Measurements from ENCODE around the gene DCLK1. TPM values are rescaled to one million over a fixed set of nuclear protein-coding genes. Genes with fewer than 3 reads are reported as not detected.
A peak's percentile ranks its signal among the peaks of the same experiment; 100 is the strongest.

DCLK1 gene
- total and polyA plus RNA-seq, 2 donors (not counting 1 experiment from before 2014, with no cell fraction given) = 0.56 to 6.3 TPM

DNA sequence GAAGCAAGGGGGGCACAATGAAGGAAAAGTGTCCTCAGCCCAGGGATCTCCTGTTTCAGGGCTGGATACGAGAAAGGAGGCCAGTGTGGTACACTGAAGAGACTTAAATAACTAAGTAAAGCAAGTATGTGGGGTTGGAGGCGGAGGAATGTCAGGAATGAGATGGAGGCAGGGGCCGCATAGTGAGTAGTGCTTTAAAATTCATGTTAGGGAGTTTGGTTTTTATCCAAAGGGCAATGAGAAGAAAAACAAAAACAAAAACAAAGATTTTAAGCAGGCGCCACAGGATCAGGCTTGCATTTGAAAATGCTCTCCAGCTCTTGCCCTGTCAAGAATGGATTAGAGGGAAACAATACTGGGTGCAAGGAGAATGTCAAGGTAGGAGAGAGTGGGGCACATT, 273.4 kb downstream of the DCLK1 start:
- no peak overlapping the region for H3K27ac ChIP-seq (ENCODE audit: insufficient read depth, low read length)
- H3K9me3 ChIP-seq (ENCODE audit: control insufficient read depth, insufficient read depth, low read depth, low read length) = no peaks in the 10 kb centered on the region
- no peaks in the 10 kb centered on the region for H3K27me3 ChIP-seq (ENCODE audit: control insufficient read depth, insufficient read depth, low read length)
- H3K4me1 ChIP-seq (ENCODE audit: control insufficient read depth, extremely low read depth, insufficient read depth, low read length) = no peaks in the 10 kb centered on the region
- H4K20me1 ChIP-seq (ENCODE audit: control insufficient read depth, extremely low read depth, insufficient read depth, low read length) = no peaks in the 10 kb centered on the region
- no peaks in the 10 kb centered on the region for H3K79me2 ChIP-seq (ENCODE audit: control insufficient read depth, insufficient read depth, low read length)
- H3K4me2 ChIP-seq (ENCODE audit: extremely low read depth, insufficient read depth, low read length) = no peak overlapping the region
- H3K36me3 ChIP-seq (ENCODE audit: control insufficient read depth, insufficient read depth, low read length) = no peaks in the 10 kb centered on the region
- H3K9ac ChIP-seq (ENCODE audit: insufficient read depth, low read length) = no peak overlapping the region
- peak in 1 of 2 donors; percentile 84 for DNase-seq (ENCODE audit: low read depth in 2 of 2)
- TF ChIP-seq EZH2 (IDR thresholded peaks at IDR 0.05; ENCODE audit: low read length, missing control alignments) = no peak
- TF ChIP-seq CTCF (conservative IDR thresholded peaks at IDR 0.05 in 1 of 2, IDR thresholded peaks at IDR 0.05 in 1 of 2; ENCODE audit: low read depth in 1 of 2, low read length in 2 of 2) = no peak
- H3K4me3 ChIP-seq (replicated peaks in 1 of 4; ENCODE audit: control extremely low read depth in 1 of 4, insufficient read depth in 1 of 4, low read depth in 3 of 4, low read length in 4 of 4) = no peak overlapping the region
- no peak overlapping the region for H2AFZ ChIP-seq (ENCODE audit: low read length)

GRCh38 chr13:35856721-35857364, 274.3 kb downstream of the DCLK1 start:
- TF ChIP-seq EZH2 (IDR thresholded peaks at IDR 0.05; ENCODE audit: low read length, missing control alignments) (no peak), CTCF (conservative IDR thresholded peaks at IDR 0.05 in 1 of 2, IDR thresholded peaks at IDR 0.05 in 1 of 2; ENCODE audit: low read depth in 1 of 2, low read length in 2 of 2) (no peak)
- no peaks in the 10 kb centered on the region for H3K36me3 ChIP-seq (ENCODE audit: control insufficient read depth, insufficient read depth, low read length)
- H3K9ac ChIP-seq (ENCODE audit: insufficient read depth, low read length) = no peak overlapping the region
- H3K27ac ChIP-seq (ENCODE audit: insufficient read depth, low read length) = no peak overlapping the region
- no peaks in the 10 kb centered on the region for H3K4me1 ChIP-seq (ENCODE audit: control insufficient read depth, extremely low read depth, insufficient read depth, low read length)
- no peaks in the 10 kb centered on the region for H3K9me3 ChIP-seq (ENCODE audit: control insufficient read depth, insufficient read depth, low read depth, low read length)
- H3K4me2 ChIP-seq (ENCODE audit: extremely low read depth, insufficient read depth, low read length) = no peak overlapping the region
- H3K4me3 ChIP-seq (replicated peaks in 1 of 4; ENCODE audit: control extremely low read depth in 1 of 4, insufficient read depth in 1 of 4, low read depth in 3 of 4, low read length in 4 of 4) = no peak overlapping the region
- H3K27me3 ChIP-seq (ENCODE audit: control insufficient read depth, insufficient read depth, low read length) = no peaks in the 10 kb centered on the region
- no peak overlapping the region for H2AFZ ChIP-seq (ENCODE audit: low read length)
- DNase-seq (ENCODE audit: low read depth in 2 of 2) = no peak
- H3K79me2 ChIP-seq (ENCODE audit: control insufficient read depth, insufficient read depth, low read length) = no peaks in the 10 kb centered on the region
- H4K20me1 ChIP-seq (ENCODE audit: control insufficient read depth, extremely low read depth, insufficient read depth, low read length) = no peaks in the 10 kb centered on the region

DNA sequence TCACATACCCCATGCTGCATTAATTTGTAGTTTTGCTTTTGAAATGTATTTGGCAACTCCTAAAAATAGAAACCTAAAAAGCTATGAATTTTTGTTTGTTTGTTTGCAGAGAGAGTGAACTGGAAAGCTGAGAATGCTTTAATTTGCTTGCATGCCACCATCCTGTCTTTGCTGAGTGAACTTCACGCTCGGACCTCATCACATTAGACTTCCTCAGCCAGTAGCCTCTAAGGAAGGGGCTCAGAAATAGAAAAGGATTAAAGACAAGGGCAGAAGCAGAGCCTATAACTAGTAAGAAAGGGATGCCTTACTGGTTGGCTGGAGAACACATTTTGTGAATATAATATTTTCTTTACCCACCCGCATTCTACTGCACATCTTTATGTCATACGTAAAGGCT, 275.1 kb downstream of the DCLK1 start:
- Histone ChIP-seq H4K20me1 (ENCODE audit: control insufficient read depth, extremely low read depth, insufficient read depth, low read length) (no peaks in the 10 kb centered on the region), H3K27me3 (ENCODE audit: control insufficient read depth, insufficient read depth, low read length) (no peaks in the 10 kb centered on the region), H3K27ac (ENCODE audit: insufficient read depth, low read length) (no peak overlapping the region), H3K36me3 (ENCODE audit: control insufficient read depth, insufficient read depth, low read length) (no peaks in the 10 kb centered on the region), H3K9me3 (ENCODE audit: control insufficient read depth, insufficient read depth, low read depth, low read length) (no peaks in the 10 kb centered on the region), H2AFZ (ENCODE audit: low read length) (no peak overlapping the region), H3K79me2 (ENCODE audit: control insufficient read depth, insufficient read depth, low read length) (no peaks in the 10 kb centered on the region), H3K4me3 (replicated peaks in 1 of 4; ENCODE audit: control extremely low read depth in 1 of 4, insufficient read depth in 1 of 4, low read depth in 3 of 4, low read length in 4 of 4) (no peak overlapping the region), H3K9ac (ENCODE audit: insufficient read depth, low read length) (no peak overlapping the region), H3K4me2 (ENCODE audit: extremely low read depth, insufficient read depth, low read length) (no peak overlapping the region), H3K4me1 (ENCODE audit: control insufficient read depth, extremely low read depth, insufficient read depth, low read length) (no peaks in the 10 kb centered on the region)
- TF ChIP-seq EZH2 (IDR thresholded peaks at IDR 0.05; ENCODE audit: low read length, missing control alignments) (no peak), CTCF (conservative IDR thresholded peaks at IDR 0.05 in 1 of 2, IDR thresholded peaks at IDR 0.05 in 1 of 2; ENCODE audit: low read depth in 1 of 2, low read length in 2 of 2) (no peak)
- DNase-seq (ENCODE audit: low read depth in 2 of 2) = no peak
